NCI-H1048 (cell line): ENCODE measurements around the gene PCDH8.

Experiments
- DNase-seq: peaks from one replicate; lab custom pipeline; 2025; lab: John Stamatoyannopoulos, UW

The PCDH8 gene, protein sequence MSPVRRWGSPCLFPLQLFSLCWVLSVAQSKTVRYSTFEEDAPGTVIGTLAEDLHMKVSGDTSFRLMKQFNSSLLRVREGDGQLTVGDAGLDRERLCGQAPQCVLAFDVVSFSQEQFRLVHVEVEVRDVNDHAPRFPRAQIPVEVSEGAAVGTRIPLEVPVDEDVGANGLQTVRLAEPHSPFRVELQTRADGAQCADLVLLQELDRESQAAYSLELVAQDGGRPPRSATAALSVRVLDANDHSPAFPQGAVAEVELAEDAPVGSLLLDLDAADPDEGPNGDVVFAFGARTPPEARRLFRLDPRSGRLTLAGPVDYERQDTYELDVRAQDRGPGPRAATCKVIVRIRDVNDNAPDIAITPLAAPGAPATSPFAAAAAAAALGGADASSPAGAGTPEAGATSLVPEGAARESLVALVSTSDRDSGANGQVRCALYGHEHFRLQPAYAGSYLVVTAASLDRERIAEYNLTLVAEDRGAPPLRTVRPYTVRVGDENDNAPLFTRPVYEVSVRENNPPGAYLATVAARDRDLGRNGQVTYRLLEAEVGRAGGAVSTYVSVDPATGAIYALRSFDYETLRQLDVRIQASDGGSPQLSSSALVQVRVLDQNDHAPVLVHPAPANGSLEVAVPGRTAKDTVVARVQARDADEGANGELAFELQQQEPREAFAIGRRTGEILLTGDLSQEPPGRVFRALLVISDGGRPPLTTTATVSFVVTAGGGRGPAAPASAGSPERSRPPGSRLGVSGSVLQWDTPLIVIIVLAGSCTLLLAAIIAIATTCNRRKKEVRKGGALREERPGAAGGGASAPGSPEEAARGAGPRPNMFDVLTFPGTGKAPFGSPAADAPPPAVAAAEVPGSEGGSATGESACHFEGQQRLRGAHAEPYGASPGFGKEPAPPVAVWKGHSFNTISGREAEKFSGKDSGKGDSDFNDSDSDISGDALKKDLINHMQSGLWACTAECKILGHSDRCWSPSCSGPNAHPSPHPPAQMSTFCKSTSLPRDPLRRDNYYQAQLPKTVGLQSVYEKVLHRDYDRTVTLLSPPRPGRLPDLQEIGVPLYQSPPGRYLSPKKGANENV

DNA sequence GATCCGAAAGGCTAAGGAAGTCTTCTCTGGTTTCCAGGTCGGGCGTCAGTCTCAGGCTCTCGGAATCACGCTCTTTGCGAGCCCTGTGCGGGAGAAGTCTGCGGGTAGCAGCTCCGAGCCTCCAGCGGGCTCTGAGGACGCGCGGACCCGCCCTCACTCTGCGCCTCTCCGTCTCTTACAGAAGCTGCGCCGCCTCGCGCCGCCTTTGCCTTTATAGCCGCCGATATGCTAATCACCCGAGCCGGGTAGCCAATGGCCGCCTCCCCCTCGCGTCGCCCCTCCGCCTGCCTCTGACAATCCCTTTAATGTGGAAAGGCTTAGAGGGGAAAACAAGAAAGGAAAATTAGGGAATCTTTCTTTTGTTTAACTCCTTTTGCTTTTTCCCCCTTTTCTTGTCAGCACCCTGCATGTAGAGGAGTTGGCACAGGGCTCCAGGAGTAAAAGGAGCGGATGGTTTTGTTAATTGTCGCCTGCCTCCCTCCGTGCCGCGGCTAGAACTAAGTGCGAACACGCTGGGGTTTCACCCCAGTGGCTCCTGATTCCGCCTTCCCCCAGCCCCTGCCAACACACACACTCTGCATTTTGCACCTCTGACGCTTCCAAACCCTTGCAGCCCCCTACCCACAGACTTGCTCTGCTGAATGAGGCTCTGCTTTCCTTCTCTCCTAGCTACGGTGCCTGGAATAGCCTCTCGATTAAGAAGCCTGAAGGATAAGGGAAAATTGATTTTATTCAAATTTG, at the start of gene PCDH8:
Gene PCDH8 (minus strand): TSS at position 186 of the 741 bp plus-strand sequence. CDS start 204 bp downstream, outside the sequence.
- DNase-seq = no peak

DNA sequence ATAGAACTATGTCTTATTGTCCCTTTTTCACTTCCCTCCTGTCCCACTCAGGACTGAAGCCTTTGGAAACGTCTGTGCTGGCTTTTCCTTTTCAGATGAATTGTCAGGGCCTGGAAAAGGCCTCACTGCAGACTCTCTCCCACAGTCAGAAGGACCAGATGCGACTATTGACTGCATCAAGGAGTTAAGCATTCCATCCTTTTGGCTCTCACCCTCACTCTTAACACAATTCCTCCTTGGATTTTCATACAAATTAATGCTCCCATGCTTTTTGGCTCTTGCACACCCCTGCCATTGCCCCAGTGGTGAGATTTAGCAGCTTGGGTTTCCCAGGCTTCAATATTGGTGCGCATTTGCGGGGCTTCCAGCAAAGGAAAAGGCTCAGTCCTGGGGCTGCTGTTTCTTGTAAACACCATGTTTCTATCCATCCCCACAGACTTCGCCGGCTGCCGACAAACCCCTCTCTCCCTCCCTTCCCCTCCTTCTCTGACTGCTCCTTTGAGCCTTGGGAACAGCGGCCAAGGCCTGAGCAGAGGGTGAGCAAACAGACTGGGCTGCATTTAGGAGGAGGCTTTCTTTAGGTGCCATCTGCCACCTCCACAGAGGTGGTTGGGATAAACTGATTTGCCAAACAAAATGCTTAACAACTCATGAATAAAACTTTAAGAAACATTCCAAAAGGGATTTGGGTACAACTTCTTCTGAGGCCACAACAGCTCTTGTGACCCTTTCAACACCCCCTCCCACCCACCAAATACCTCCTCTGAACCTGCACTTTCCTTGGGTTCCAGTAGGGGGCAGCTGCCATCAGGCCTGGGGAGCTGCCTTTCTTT, 48.6 kb upstream of the PCDH8 start:
- no peak for DNase-seq

DNA sequence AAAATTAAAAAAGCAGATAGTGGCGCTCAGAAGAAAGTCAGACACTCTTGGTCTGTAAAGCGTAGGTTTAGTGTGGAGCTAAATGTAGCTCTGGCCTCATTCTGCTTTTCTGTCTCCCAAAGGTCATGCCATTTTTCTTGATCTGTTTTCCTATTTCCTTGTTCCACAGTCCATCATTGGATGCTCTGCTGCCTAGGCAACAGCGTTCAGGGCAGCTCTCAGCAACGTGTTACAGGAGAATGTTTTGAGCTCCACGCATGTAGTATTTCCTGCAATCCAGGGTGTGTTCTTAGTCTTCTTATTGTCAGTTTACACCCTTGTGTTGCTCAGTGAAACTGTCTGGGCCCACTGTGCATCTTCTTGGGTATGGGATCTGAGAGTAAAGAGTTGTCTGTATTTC, 46.0 kb upstream of the PCDH8 start:
- DNase-seq = no peak

DNA sequence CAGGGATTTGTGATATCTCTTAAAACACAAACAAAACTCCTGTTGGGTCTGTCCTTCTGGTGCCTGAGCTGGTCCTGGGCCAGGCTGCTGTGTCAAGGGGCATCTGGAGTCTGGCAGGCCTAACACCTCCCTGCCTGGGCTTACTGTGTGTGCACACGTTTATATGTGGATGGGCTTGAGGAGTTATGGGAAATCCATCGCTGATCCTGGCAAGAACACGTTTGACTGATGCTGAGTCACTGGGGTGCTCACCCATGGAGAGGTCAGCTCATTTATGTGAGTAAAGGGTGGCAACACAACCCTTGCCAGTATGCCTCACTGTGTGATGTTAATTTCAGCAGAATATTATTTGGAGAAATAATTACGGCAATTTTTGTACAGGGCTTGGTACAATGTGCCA, 44.5 kb upstream of the PCDH8 start:
- DNase-seq = no peak

DNA sequence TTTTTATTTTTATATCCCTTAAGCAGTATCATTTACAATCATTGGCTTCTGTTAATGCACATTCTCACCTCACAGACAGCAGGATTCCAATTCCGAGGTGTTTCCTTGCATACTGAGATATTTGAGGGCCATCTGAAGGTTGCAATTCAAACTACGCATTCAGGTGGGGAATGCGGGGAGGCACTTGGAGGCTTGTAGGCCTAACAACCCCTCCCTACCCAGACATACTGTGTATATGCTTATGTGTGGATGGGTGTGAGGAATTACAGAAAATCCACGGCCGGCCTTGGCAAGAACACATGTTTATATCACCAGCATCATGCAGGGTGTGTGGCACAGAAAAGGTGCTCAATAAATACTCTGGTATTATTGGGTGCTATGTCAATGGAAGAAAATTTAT, 43.3 kb upstream of the PCDH8 start:
- DNase-seq = no peak

DNA sequence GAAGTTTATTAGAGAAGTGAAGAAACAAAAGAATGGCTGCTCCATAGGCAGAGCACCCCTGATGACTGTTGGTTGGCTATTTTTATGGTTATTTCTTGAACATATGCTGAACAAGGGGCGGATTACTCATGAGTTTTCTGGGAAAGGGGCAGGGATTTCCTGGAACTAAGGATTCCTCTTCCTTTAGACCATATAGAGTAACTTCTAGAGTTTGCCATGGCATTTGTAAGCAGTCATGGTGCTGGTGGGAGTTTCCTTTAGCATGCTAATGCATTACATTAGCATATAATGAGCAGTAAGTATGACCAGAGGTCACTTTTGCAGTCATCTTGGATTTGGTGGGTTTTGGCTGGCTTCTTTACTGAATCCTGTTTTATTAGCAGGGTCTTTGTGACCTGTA, 38.7 kb upstream of the PCDH8 start:
- DNase-seq = no peak

DNA sequence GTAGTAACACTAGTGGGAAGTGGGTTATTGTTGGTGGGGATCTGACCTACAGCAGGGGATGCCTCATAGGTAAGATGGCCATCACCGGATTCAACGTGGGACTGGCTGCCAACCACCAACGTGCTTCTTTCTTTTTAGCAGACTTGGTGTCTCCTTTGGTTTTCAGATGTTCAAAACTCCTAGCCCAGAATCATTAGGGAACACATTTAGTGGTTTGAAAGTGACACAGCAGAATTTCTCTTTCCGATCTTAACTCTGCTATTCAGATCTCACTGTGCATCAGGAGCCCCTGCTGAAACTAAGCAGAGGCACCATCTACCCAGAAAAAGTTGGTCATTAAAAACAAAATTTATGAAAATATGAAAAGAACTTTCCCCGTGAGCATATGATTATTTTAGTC, 36.7 kb upstream of the PCDH8 start:
- DNase-seq = no peak

DNA sequence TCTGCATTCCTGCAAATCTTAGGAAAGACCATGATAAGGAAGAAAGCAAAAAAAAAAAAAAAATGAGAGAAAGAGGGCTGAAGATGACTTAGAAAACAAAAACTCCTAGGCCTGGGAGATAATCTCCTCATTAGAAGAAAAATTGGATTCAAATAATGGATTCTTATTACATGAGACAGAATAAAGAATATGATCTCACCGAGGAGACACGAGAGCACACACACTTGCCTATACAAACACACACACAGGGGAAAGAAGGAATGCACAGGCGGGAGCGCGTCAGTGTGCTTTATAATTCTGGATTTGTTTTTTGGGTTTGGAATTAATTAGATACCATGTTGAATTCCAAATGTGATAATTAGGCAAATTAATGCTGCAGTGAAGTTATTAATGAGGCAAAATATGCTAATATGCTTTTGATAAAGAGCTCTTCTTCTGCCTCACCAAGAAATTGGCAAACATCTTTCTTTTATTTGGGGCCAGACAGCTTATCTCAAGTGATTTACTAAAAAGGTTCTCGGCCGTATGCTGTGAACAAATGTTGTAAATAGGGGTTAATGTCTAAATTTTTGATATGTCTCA, 36.1 kb upstream of the PCDH8 start:
- DNase-seq = no peak

DNA sequence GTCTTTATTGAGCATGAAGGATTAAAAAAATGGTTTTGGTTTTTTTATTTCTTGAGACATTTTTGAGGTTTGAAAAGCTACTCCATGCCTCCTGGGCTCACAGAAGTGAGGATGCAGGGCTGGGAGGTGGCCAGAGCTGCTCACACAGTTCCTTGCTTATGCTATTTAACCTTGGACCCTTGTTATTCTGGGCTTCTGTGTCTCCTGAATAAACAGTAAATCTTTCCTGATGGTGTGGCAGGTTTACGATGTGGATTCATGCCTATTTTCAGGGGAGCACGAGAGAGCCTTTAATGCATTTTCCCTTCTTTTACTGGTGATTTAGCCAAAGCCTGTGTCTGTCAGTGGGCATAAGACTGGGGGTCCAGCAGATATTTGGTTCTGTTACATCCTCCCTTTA, 34.3 kb upstream of the PCDH8 start:
- DNase-seq = no peak

DNA sequence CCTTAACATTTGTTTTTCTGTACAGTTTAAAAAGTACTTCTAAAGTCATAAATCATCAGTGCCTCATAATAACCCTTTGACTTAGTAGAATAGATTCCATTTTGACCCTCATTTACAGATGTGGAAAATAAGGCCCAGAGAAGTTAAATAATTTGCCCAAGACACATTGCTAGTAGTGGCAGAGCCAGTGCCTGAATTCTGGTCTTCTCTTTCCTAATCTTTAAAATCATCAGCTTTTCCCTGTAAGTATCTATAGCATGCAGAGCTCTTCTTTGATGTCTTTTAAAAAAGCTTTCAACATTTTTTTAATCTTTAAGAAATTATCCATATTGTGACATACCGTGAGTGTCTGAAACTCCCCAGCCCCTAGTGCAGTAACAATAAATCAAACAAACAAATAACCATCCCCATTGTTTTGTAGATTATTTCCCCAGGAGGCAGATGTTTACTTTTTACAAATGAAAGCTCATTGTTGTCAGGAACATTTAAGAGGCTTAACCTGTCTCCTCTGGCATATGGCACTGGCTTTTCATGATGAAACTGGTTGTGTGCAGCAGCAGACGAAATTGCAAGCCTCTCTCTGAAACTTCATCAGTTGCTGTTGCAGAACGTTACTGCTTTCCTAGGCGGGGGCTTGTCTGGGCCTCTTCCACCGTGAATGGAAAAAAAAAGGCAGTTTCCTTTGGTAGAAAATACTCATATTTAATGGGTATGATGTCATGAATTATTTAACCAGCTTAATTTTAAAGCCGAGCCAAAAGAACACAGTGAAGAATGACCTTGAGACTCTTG, 31.7 kb upstream of the PCDH8 start:
- DNase-seq = no peak

DNA sequence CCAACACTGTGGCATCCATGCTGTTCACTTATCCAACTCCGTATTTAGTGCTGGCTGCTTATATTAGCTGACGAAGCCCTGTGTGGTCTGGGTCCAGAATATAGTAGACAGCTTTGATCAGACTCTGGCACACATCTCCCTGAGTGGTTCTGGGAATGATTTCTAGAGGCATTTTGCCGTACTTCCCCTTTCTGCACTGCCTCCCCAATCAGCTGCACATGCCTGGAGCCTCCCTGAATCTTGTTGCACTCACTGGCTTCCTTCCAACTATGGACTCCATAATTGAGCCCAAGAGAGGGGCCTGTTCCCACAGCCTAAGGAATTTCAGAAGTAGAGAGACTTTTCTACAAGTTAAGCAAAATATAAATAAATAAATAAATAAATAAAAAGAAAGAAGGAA, 30.4 kb upstream of the PCDH8 start:
- DNase-seq = no peak

DNA sequence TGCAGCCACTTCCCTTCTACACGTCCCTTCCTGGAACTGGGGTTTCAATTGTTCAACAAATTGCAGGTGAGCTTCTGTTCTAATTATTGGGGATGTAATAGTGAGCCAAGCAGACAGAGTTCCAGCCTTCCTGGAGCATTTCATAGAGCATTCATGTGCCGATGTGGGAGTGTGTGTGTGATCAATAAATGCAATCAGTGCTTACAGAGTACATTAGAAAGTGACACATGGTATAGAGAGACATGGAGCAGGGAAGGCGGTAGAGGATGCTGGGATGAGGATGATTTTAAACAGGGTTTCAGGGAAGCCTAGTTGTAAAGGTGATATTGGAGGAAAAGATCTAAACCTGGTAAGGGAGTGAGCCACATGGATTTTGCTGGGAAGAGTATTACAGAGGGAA, 21.7 kb upstream of the PCDH8 start:
- no peak for DNase-seq

DNA sequence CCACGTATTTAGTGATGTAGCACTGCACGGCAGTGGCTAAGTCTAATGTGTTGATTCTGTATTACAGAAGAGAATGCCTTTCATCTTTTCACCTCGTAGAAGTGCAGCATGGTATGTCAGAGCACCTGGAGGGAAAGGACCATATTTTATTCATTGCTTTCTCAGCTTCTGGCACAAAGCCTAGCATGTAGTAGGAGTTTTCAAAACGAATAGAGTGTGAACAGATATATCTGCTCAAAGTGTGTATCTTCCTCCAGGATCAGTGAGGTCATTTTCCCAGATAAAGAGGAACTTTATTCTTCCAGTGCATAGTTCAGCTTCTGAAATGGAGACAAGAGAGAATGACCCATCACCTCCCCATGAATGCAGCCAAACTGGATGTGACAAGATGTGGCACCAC, 21.2 kb upstream of the PCDH8 start:
- DNase-seq = no peak

DNA sequence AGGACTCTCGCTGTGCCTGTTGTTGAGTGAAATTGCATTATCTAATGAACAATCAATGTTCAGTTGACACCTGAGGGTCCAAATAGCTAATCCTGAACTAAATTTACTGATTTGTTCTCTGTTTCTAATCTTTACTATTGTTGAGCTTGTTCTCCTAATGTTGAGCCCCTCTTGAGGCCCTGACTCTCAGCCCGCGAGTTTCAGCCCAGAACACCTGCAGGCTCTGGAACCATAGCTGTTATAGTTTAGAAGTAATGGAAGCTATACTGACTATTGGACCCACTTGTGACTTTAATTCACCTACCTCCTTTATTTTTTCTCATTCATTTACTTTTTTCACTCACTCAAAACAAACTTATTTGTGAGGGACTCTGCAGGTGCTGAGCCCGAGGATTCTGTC, 20.6 kb upstream of the PCDH8 start:
- no peak for DNase-seq

DNA sequence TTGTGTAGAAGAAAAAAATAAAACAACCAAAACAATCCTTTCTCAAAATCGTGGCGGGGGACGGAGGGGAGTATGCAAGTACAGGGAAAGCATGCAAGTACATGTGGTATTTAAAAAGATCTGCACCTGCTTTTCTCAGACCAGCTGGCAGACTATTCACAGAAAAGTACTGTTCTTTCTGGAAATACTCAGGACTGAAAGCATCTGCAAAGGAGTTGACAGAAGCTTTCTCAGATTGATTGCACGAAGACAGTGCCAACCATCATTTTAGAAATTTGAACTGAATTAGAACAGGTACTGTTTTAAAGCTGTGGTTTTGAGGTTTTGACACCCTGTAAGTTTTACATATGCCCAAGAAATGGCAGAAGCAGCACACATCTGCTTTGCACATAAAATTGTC, 19.8 kb upstream of the PCDH8 start:
- no peak for DNase-seq

DNA sequence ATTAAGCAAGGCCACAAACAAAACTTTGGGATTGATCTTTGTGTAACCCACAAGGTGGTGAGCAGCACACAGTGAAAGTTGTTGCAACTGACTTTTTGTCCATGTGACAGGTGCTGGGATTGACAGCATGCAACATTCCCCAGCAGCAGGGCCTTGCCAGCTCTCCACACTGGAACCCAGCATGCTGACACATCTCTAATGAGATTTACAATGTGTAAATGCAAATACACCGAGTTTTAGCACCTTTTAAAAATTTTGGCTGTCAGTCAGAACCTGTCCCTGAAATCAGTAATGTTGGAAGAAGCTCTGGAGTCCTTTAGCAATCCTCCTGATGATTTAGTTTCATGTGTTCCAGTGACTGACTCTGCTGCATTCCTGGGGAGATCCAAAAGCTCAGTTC, 16.5 kb upstream of the PCDH8 start:
- no peak for DNase-seq

DNA sequence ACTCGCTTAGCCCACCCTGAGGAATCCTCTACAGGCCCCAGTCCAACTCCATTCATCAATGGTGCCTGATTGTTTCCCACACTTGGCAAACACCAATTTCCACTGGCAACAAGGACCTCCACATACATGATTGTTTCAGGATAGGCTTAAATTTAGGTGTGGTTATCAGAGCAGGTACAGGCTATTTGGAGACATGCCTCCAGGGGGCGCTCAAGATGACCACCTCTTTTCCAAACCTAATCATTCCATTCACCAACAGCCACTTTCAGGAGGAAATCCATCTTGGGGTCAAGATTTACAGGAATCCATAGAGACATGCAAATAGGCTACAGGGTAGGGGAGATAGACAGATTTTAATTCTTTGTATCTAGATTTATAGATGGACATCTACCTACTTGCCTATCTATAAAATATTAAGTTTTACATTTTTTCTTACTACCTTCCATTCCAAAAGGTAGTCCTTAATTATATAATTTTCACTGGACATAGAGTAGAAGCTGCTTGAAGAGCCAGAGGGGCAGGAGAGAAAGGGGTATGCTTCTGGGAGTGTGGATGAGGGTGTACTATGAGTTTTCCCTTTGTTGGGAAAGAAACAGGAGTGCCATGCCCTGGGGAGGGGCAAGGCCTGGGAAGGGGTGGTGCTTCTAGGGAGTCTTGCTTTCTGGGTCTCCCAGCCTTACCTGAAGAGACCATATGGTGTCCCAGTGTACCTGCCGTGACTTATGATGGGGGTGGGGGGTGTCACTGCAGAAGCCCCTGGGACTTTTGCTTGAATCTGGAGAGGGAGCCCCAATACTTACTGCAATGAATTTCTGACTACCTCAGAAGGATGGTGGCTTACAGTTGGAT, 14.1 kb upstream of the PCDH8 start:
- DNase-seq = no peak

DNA sequence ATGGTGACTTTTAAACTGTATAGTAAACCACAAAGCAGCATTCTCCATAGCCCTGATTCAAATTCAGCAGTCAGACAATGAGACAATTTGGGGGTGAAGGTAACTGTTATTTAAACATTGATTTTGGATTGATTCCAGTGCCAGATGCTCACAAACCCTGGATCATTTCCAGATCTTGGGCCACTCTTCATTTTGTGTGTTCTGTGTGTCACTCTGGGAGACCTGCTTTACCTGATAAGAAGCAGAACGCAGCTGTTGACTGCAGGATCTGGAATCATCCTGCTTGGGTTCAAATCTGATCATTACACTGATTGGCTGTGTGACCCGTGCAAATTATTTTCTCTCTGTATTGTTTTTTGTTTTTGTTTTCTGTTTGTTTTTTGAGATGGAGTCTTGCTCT, 4.0 kb upstream of the PCDH8 start:
- DNase-seq = no peak
